HEK293T (cell line): ENCODE measurements around the gene SMAD6.

Experiments
- BHLHE40 ChIP-seq: fragments of 450-650 bp; IDR thresholded peaks from 2 replicates; pipeline ENCODE4 v1.6.1; 2016; ENCODE audit warnings: mild to moderate bottlenecking, moderate library complexity, borderline replicate concordance
- CTBP1 ChIP-seq: fragments of 450-650 bp; IDR thresholded peaks from 2 replicates; pipeline ENCODE4 v1.6.1; 2016; ENCODE audit warnings: borderline replicate concordance
- FOXA1 ChIP-seq: fragments of 450-650 bp; IDR thresholded peaks from 2 replicates; pipeline ENCODE4 v1.6.1; 2016; ENCODE audit warnings: mild to moderate bottlenecking
- FOXM1 ChIP-seq: fragments of 450-650 bp; IDR thresholded peaks from 2 replicates; pipeline ENCODE4 v1.6.1; 2017; ENCODE audit warnings: mild to moderate bottlenecking, borderline replicate concordance
- SP1 ChIP-seq: fragments of 450-650 bp; IDR thresholded peaks from 2 replicates; pipeline ENCODE4 v1.6.1; 2017
- SUZ12 ChIP-seq: fragments of 450-650 bp; IDR thresholded peaks from 2 replicates; pipeline ENCODE4 v1.6.1; 2016; ENCODE audit warnings: mild to moderate bottlenecking
- ZNF384 ChIP-seq: fragments of 450-650 bp; IDR thresholded peaks from 2 replicates; pipeline ENCODE4 v1.6.1; 2016

DNA sequence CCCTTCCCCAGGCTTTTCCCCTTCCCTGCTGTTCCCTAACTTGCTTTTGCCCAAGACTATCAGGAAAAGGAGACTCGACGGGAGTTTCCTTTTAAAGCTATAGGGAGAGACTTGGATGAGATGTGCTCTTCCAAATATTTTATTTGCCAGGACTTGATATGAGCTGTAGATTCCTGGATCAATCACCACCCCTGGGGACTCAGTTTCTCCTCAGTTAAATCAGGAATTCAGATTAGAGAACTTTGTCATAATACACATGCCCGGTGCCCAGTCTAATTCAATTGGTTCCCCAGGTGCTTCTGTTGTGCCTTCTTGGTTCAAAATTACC is 46.6 kb downstream of the SMAD6 start:
- TF ChIP-seq FOXA1 (no peak), FOXM1 (no peak), SUZ12 (no peak), BHLHE40 (no peak), SP1 (no peak), ZNF384 (no peak), CTBP1 (no peak)
